Activated T-cell treated with anti-CD3 and anti-CD28 coated beads, Interleukin-2, amount 50 U/mL, for 72 hours (primary cell): ENCODE results near the gene FIS1. TPM values are rescaled to one million over a fixed set of nuclear protein-coding genes. Genes with fewer than 3 reads are reported as not detected.
A peak's percentile ranks its signal among the peaks of the same experiment; 100 is the strongest.
"Not testable (repeated sequence)": the region's sequence is repeated elsewhere in the genome, so short reads cannot be mapped to it uniquely, and the experiment has no call there.

Experiments
- ATAC-seq, 2 donors: fragments of 150-1000 bp; cut with Tn5 transposase; replicated peaks in 1 of 2; 2 replicates each; pipeline ENCODE4 v1.10.0; 2021; ENCODE audit warnings: moderate library complexity in 2 of 2, mild to moderate bottlenecking in 1 of 2
- DNase-seq, 2 donors: peaks; one replicate each; pipeline ENCODE4 v3.0.0; 2021 to 2022; ENCODE audit warnings: mixed read lengths in 1 of 2
- H3K27ac Mint-ChIP-seq: one replicate; pipeline ENCODE4 v1.8.0; 2022; ENCODE audit warnings: mild to moderate bottlenecking, moderate library complexity, mixed read lengths
- H3K27me3 Mint-ChIP-seq: one replicate; pipeline ENCODE4 v1.8.0; 2022; ENCODE audit warnings: low read depth, mixed read lengths
- H3K36me3 Mint-ChIP-seq, 2 donors: one replicate each; pipeline ENCODE4 v1.8.0; 2022; ENCODE audit warnings: mixed read lengths in 2 of 2, mild to moderate bottlenecking in 1 of 2; ENCODE audit not compliant: insufficient read depth in 2 of 2
- H3K4me1 Mint-ChIP-seq: one replicate; pipeline ENCODE4 v1.8.0; 2022; ENCODE audit warnings: low read depth, mixed read lengths
- H3K4me3 Mint-ChIP-seq, 2 donors: one replicate each; pipeline ENCODE4 v1.8.0; 2022; ENCODE audit warnings: mild to moderate bottlenecking in 2 of 2, mixed read lengths in 2 of 2, moderate library complexity in 2 of 2
- H3K9me3 Mint-ChIP-seq, 2 donors: one replicate each; pipeline ENCODE4 v1.8.0; 2022; ENCODE audit warnings: mixed read lengths in 2 of 2
- total RNA-seq, 2 donors: library from RNA; stranded (reverse); gene quantifications; one replicate each; pipeline ENCODE4 v1.2.3, GENCODE V29; 2022

Gene FIS1
- total RNA-seq, 2 donors from 2014 or later = 78.4 to 87.2 TPM

- H3K27me3 Mint-ChIP-seq = peaks cover 39% of the 10 kb centered on the region
- no peak for DNase-seq
- peaks cover 13% of the 10 kb centered on the region for H3K4me1 Mint-ChIP-seq
- no peak overlapping the region for H3K27ac Mint-ChIP-seq
- H3K9me3 Mint-ChIP-seq = no peaks in the 10 kb centered on the region
- H3K36me3 Mint-ChIP-seq = no peaks in the 10 kb centered on the region
- peak overlapping the region in 1 of 2 donors; percentile 15 for H3K4me3 Mint-ChIP-seq
- no peak for ATAC-seq
Measured at GRCh38 chr7:101202603-101202918, 42.3 kb downstream of the FIS1 start.

GRCh38 chr7:101201695-101202602, 42.9 kb downstream of the FIS1 start:
- Mint-ChIP-seq H3K4me1 (peaks cover 13% of the 10 kb centered on the region), H3K27me3 (peaks cover 39% of the 10 kb centered on the region), H3K4me3 (peak overlapping the region in 1 of 2 donors; percentile 40), H3K36me3 (no peaks in the 10 kb centered on the region), H3K27ac (no peak overlapping the region), H3K9me3 (no peaks in the 10 kb centered on the region)
- ATAC-seq (no peak), DNase-seq (no peak)

GRCh38 chr7:101200862-101201599, 43.9 kb downstream of the FIS1 start, which contains the start of gene MOGAT3:
Gene MOGAT3, minus strand, starts transcription at chr7:101201036. Its CDS starts 182 bp downstream, at chr7:101200854.
- DNase-seq (no peak), ATAC-seq (no peak)
- no peaks in the 10 kb centered on the region for H3K36me3 Mint-ChIP-seq
- H3K9me3 Mint-ChIP-seq = no peaks in the 10 kb centered on the region
- peaks cover 13% of the 10 kb centered on the region for H3K4me1 Mint-ChIP-seq
- peaks cover 39% of the 10 kb centered on the region for H3K27me3 Mint-ChIP-seq
- no peak within 1 kb of the TSS for H3K27ac Mint-ChIP-seq
- peak within 1 kb of the TSS in 1 of 2 donors; percentile 54 for H3K4me3 Mint-ChIP-seq

GRCh38 chr7:101200504-101200861, 44.4 kb downstream of the FIS1 start:
- DNase-seq (no peak), ATAC-seq (no peak)
- peak overlapping the region in 1 of 2 donors; percentile 54 for H3K4me3 Mint-ChIP-seq
- H3K9me3 Mint-ChIP-seq = no peaks in the 10 kb centered on the region
- H3K27ac Mint-ChIP-seq = no peak overlapping the region
- peaks cover 13% of the 10 kb centered on the region for H3K4me1 Mint-ChIP-seq
- no peaks in the 10 kb centered on the region for H3K36me3 Mint-ChIP-seq
- peaks cover 39% of the 10 kb centered on the region for H3K27me3 Mint-ChIP-seq

- H3K9me3 Mint-ChIP-seq, DNase-seq, H3K4me3 Mint-ChIP-seq, H3K36me3 Mint-ChIP-seq, ATAC-seq, H3K27ac Mint-ChIP-seq: not testable (repeated sequence)
- Mint-ChIP-seq H3K27me3 (peaks cover 39% of the 10 kb centered on the region), H3K4me1 (peaks cover 13% of the 10 kb centered on the region)
Measured at GRCh38 chr7:101199522-101199921, 45.4 kb downstream of the FIS1 start.

GRCh38 chr7:101198476-101198875, 46.4 kb downstream of the FIS1 start:
- H3K4me1 Mint-ChIP-seq = peaks cover 4% of the 10 kb centered on the region

GRCh38 chr7:101197991-101198390, 46.9 kb downstream of the FIS1 start:
- no peak for DNase-seq
- Mint-ChIP-seq H3K4me3 (no peak overlapping the region), H3K27ac (no peak overlapping the region), H3K36me3 (no peaks in the 10 kb centered on the region), H3K27me3 (peaks cover 28% of the 10 kb centered on the region), H3K4me1 (peaks cover 4% of the 10 kb centered on the region), H3K9me3 (no peaks in the 10 kb centered on the region)
- no peak for ATAC-seq

More at GRCh38 chr7:101198476-101198875, 46.4 kb downstream of the FIS1 start:
- ATAC-seq = no peak
- Mint-ChIP-seq H3K36me3 (no peaks in the 10 kb centered on the region), H3K27ac (no peak overlapping the region), H3K4me3 (no peak overlapping the region), H3K27me3 (peaks cover 31% of the 10 kb centered on the region), H3K9me3 (no peaks in the 10 kb centered on the region)
- no peak for DNase-seq

GRCh38 chr7:101195884-101196283, 49.0 kb downstream of the FIS1 start:
- Mint-ChIP-seq H3K27ac (no peak overlapping the region), H3K4me3 (no peak overlapping the region), H3K9me3 (no peaks in the 10 kb centered on the region), H3K4me1 (peaks cover 7% of the 10 kb centered on the region), H3K27me3 (peaks cover 17% of the 10 kb centered on the region), H3K36me3 (no peaks in the 10 kb centered on the region)
- ATAC-seq (no peak), DNase-seq (no peak)

Other genes with a start within 250 kb of the FIS1 start
- gene MUC17, start 225.0 kb downstream of the FIS1 start, total RNA-seq = not detected
- 10 to 100 TPM; 44.5 to 50.2 TPM for gene TRIM56, start 159.6 kb downstream of the FIS1 start, total RNA-seq
- gene SERPINE1, start 118.0 kb downstream of the FIS1 start, total RNA-seq = under 1 TPM in 1 of 2 donors, not detected in 1; 0.14 TPM
- gene AP1S1, start 90.6 kb downstream of the FIS1 start, total RNA-seq = 10 to 100 TPM; 23.4 to 28.4 TPM
- gene VGF, start 79.5 kb downstream of the FIS1 start, total RNA-seq = under 1 TPM in 1 of 2 donors, not detected in 1; 0.19 TPM
- not detected for gene NAT16, start 64.8 kb downstream of the FIS1 start, total RNA-seq
- not detected for gene MOGAT3, start 44.0 kb downstream of the FIS1 start, total RNA-seq
- 10 to 100 TPM; 28.8 to 34.4 TPM for gene PLOD3, start 27.5 kb downstream of the FIS1 start, total RNA-seq
- 10 to 100 TPM; 36.6 to 38.9 TPM for gene ZNHIT1, start 26.9 kb downstream of the FIS1 start, total RNA-seq
- 10 to 100 TPM; 27.8 to 28.7 TPM for gene CLDN15, start 7.3 kb downstream of the FIS1 start, total RNA-seq
- 1 to 10 TPM; 4.7 to 5.1 TPM for gene IFT22, start 76.7 kb upstream of the FIS1 start, total RNA-seq
- under 1 TPM in 1 of 2 donors, not detected in 1; 0.22 TPM for gene COL26A1, start 117.8 kb upstream of the FIS1 start, total RNA-seq